ENCODE results near the gene LRRC75A.

LRRC75A gene

GRCh38 chr17:16438557-16439302 lies 53.3 kb downstream of the LRRC75A start:
- TF ChIP-seq FOXP2 (optimal IDR thresholded peaks at IDR 0.05; ENCODE audit: borderline replicate concordance, extremely low read depth, extremely low read length, insufficient read depth) (peak; percentile 10), TAF1 (IDR thresholded peaks at IDR 0.05; ENCODE audit: borderline replicate concordance, insufficient read depth, low read length) (peak; percentile 100), REST (IDR thresholded peaks at IDR 0.05; ENCODE audit: insufficient read depth in 1 of 2, low read depth in 2 of 2, low read length in 2 of 2) (peak in 1 of 2 experiments; percentile 78; a peak in 1 of 4 replicates), POLR2AphosphoS5 (IDR thresholded peaks at IDR 0.05; ENCODE audit: low read depth, low read length) (peak; percentile 100), SIN3A (IDR thresholded peaks at IDR 0.05; ENCODE audit: borderline replicate concordance, insufficient read depth, low read length) (peak; percentile 96)

GRCh38 chr17:16438173-16438556 lies 53.8 kb downstream of the LRRC75A start:
- no peak for TF ChIP-seq FOXP2 (optimal IDR thresholded peaks at IDR 0.05; ENCODE audit: borderline replicate concordance, extremely low read depth, extremely low read length, insufficient read depth)
- no peak for TF ChIP-seq SIN3A (IDR thresholded peaks at IDR 0.05; ENCODE audit: borderline replicate concordance, insufficient read depth, low read length)
- TF ChIP-seq TAF1 (IDR thresholded peaks at IDR 0.05; ENCODE audit: borderline replicate concordance, insufficient read depth, low read length), result no peak
- TF ChIP-seq REST (IDR thresholded peaks at IDR 0.05; ENCODE audit: insufficient read depth in 1 of 2, low read depth in 2 of 2, low read length in 2 of 2), result no peak
- TF ChIP-seq POLR2AphosphoS5 (IDR thresholded peaks at IDR 0.05; ENCODE audit: low read depth, low read length), result no peak

- TF ChIP-seq SIN3A (IDR thresholded peaks at IDR 0.05; ENCODE audit: borderline replicate concordance, insufficient read depth, low read length), result no peak
- TF ChIP-seq TAF1 (IDR thresholded peaks at IDR 0.05; ENCODE audit: borderline replicate concordance, insufficient read depth, low read length), result no peak
- TF ChIP-seq POLR2AphosphoS5 (IDR thresholded peaks at IDR 0.05; ENCODE audit: low read depth, low read length), result no peak
- no peak for TF ChIP-seq FOXP2 (optimal IDR thresholded peaks at IDR 0.05; ENCODE audit: borderline replicate concordance, extremely low read depth, extremely low read length, insufficient read depth)
- TF ChIP-seq REST (IDR thresholded peaks at IDR 0.05; ENCODE audit: insufficient read depth in 1 of 2, low read depth in 2 of 2, low read length in 2 of 2), result no peak
Measured at GRCh38 chr17:16437083-16437482, 54.9 kb downstream of the LRRC75A start.

- TF ChIP-seq TAF1 (IDR thresholded peaks at IDR 0.05; ENCODE audit: borderline replicate concordance, insufficient read depth, low read length), result no peak
- TF ChIP-seq REST (IDR thresholded peaks at IDR 0.05; ENCODE audit: insufficient read depth in 1 of 2, low read depth in 2 of 2, low read length in 2 of 2), result no peak
- TF ChIP-seq SIN3A (IDR thresholded peaks at IDR 0.05; ENCODE audit: borderline replicate concordance, insufficient read depth, low read length), result no peak
- no peak for TF ChIP-seq POLR2AphosphoS5 (IDR thresholded peaks at IDR 0.05; ENCODE audit: low read depth, low read length)
- no peak for TF ChIP-seq FOXP2 (optimal IDR thresholded peaks at IDR 0.05; ENCODE audit: borderline replicate concordance, extremely low read depth, extremely low read length, insufficient read depth)
Measured at GRCh38 chr17:16435925-16436886, 55.8 kb downstream of the LRRC75A start.
